HEK293T (cell line): Measurements from ENCODE around the gene IL18R1.

Source experiments
- CTCF ChIA-PET: fragments of 350-600 bp; formaldehyde crosslinking; extraction: SDS; loops from one replicate; lab custom pipeline; 2021; ENCODE audit warnings: antibody characterized with exemption, inconsistent platforms; lab: Yijun Ruan, JAX
- POLR2A ChIA-PET: fragments of 350-600 bp; formaldehyde crosslinking; extraction: SDS; loops from one replicate; lab custom pipeline; 2020; ENCODE audit warnings: antibody characterized with exemption, inconsistent platforms; lab: Yijun Ruan, JAX
- DNase-seq: peaks from one replicate; pipeline ENCODE4 v3.0.0; 2012; ENCODE audit warnings: mixed read lengths; ENCODE audit errors: extremely low spot score
- ARNT ChIP-seq: fragments of 450-650 bp; IDR thresholded peaks from 2 replicates; pipeline ENCODE4 v1.6.1; 2017; ENCODE audit warnings: mild to moderate bottlenecking
- BHLHE40 ChIP-seq: fragments of 450-650 bp; IDR thresholded peaks from 2 replicates; pipeline ENCODE4 v1.6.1; 2016; ENCODE audit warnings: mild to moderate bottlenecking, moderate library complexity, borderline replicate concordance
- CTBP1 ChIP-seq: fragments of 450-650 bp; IDR thresholded peaks from 2 replicates; pipeline ENCODE4 v1.6.1; 2016; ENCODE audit warnings: borderline replicate concordance
- ELF4 ChIP-seq: fragments of 450-650 bp; IDR thresholded peaks from 2 replicates; pipeline ENCODE4 v1.6.1; 2017; ENCODE audit warnings: antibody characterized with exemption
- FOXA1 ChIP-seq: fragments of 450-650 bp; IDR thresholded peaks from 2 replicates; pipeline ENCODE4 v1.6.1; 2016; ENCODE audit warnings: mild to moderate bottlenecking
- FOXK2 ChIP-seq: fragments of 450-650 bp; IDR thresholded peaks from 2 replicates; pipeline ENCODE4 v1.6.1; 2016; ENCODE audit warnings: mild to moderate bottlenecking
- FOXM1 ChIP-seq: fragments of 450-650 bp; IDR thresholded peaks from 2 replicates; pipeline ENCODE4 v1.6.1; 2017; ENCODE audit warnings: mild to moderate bottlenecking, borderline replicate concordance
- HDGF ChIP-seq: fragments of 450-650 bp; IDR thresholded peaks from 2 replicates; pipeline ENCODE4 v1.6.1; 2017; ENCODE audit warnings: antibody characterized with exemption, borderline replicate concordance
- L3MBTL2 ChIP-seq: fragments of 450-650 bp; conservative IDR thresholded peaks from 2 replicates; pipeline ENCODE4 v1.6.1; 2016; ENCODE audit warnings: mild to moderate bottlenecking
- LEF1 ChIP-seq: fragments of 450-650 bp; IDR thresholded peaks from 2 replicates; pipeline ENCODE4 v1.6.1; 2017; ENCODE audit warnings: mild to moderate bottlenecking, borderline replicate concordance
- NFRKB ChIP-seq: fragments of 450-650 bp; IDR thresholded peaks from 2 replicates; pipeline ENCODE4 v1.6.1; 2016; ENCODE audit warnings: mild to moderate bottlenecking, moderate library complexity
- PKNOX1 ChIP-seq: fragments of 450-650 bp; IDR thresholded peaks from 2 replicates; pipeline ENCODE4 v1.6.1; 2016
- SP1 ChIP-seq: fragments of 450-650 bp; IDR thresholded peaks from 2 replicates; pipeline ENCODE4 v1.6.1; 2017
- SUZ12 ChIP-seq: fragments of 450-650 bp; IDR thresholded peaks from 2 replicates; pipeline ENCODE4 v1.6.1; 2016; ENCODE audit warnings: mild to moderate bottlenecking
- TARDBP ChIP-seq: fragments of 450-650 bp; IDR thresholded peaks from 2 replicates; pipeline ENCODE4 v1.6.1; 2016
- ZNF384 ChIP-seq: fragments of 450-650 bp; IDR thresholded peaks from 2 replicates; pipeline ENCODE4 v1.6.1; 2016

Gene IL18R1

GRCh38 chr2:102350137-102350793 is 5.3 kb upstream of the IL18R1 start:
- no peak for DNase-seq

GRCh38 chr2:102356381-102356712 is 751 bp downstream of the IL18R1 start:
- POLR2A ChIA-PET, result no interaction called here
- TF ChIP-seq FOXM1 (no peak), L3MBTL2 (no peak), ARNT (no peak), TARDBP (no peak), LEF1 (no peak), HDGF (no peak), CTBP1 (no peak), BHLHE40 (no peak), NFRKB (no peak), SUZ12 (no peak), SP1 (no peak), FOXK2 (no peak), PKNOX1 (no peak), ZNF384 (no peak), ELF4 (no peak), FOXA1 (no peak)

More at GRCh38 chr2:102350137-102350793, 5.3 kb upstream of the IL18R1 start:
- POLR2A ChIA-PET, result no interaction called here
- CTCF ChIA-PET, result no interaction called here
- TF ChIP-seq HDGF, result no peak
- TF ChIP-seq FOXK2, result no peak
- TF ChIP-seq FOXM1, result no peak
- TF ChIP-seq SP1, result no peak
- TF ChIP-seq CTBP1, result no peak
- TF ChIP-seq FOXA1, result no peak
- TF ChIP-seq ELF4, result no peak
- TF ChIP-seq SUZ12, result no peak
- TF ChIP-seq TARDBP, result no peak
- no peak for TF ChIP-seq ZNF384
- TF ChIP-seq LEF1, result no peak
- TF ChIP-seq BHLHE40, result no peak
- TF ChIP-seq L3MBTL2, result no peak
- no peak for TF ChIP-seq PKNOX1
- no peak for TF ChIP-seq ARNT
- TF ChIP-seq NFRKB, result no peak

GRCh38 chr2:102356741-102357140 is 1.1 kb downstream of the IL18R1 start:
- ChIA-PET CTCF (no interaction called here), POLR2A (no interaction called here)
- TF ChIP-seq PKNOX1 (no peak), BHLHE40 (no peak), SUZ12 (no peak), L3MBTL2 (no peak), NFRKB (no peak), FOXM1 (no peak), CTBP1 (no peak), TARDBP (no peak), HDGF (no peak)
- no peak for DNase-seq

More at GRCh38 chr2:102356381-102356712, 751 bp downstream of the IL18R1 start:
- CTCF ChIA-PET, result interaction anchor here (0.6 kb wide), 1 partner anchor 89 kb away, joined by 4 read pairs; no protein-coding TSS in a partner anchor
- no peak for DNase-seq

- ChIA-PET CTCF (interaction anchor here (0.6 to 1.1 kb wide), 2 partner anchors 56 to 1047 kb away, joined by 3 read pairs; no protein-coding TSS in a partner anchor), POLR2A (no interaction called here)
- TF ChIP-seq SUZ12 (no peak), PKNOX1 (no peak), FOXM1 (no peak), LEF1 (no peak), ZNF384 (no peak), NFRKB (no peak), ARNT (no peak), ELF4 (no peak), CTBP1 (no peak), SP1 (no peak)
- DNase-seq, result no peak
Measured at GRCh38 chr2:102357937-102358336, 2.3 kb downstream of the IL18R1 start.

- POLR2A ChIA-PET, result no interaction called here
- TF ChIP-seq BHLHE40 (no peak), HDGF (no peak), CTBP1 (no peak), FOXM1 (no peak), ELF4 (no peak), LEF1 (no peak), PKNOX1 (no peak), L3MBTL2 (no peak), FOXK2 (no peak), ARNT (no peak), ZNF384 (no peak), SUZ12 (no peak), TARDBP (no peak)
- CTCF ChIA-PET, result interaction anchor here (1.1 kb wide), 1 partner anchor 56 kb away, joined by 3 read pairs; no protein-coding TSS in a partner anchor
- no peak for DNase-seq
Measured at GRCh38 chr2:102358496-102358895, 2.9 kb downstream of the IL18R1 start.
